ENCODE data around the gene P3H2.

Gene P3H2

GRCh38 chr3:189944285-189945145 is 176.2 kb downstream of the P3H2 start:
- no peak for DNase-seq (ENCODE audit: low read depth)

DNA sequence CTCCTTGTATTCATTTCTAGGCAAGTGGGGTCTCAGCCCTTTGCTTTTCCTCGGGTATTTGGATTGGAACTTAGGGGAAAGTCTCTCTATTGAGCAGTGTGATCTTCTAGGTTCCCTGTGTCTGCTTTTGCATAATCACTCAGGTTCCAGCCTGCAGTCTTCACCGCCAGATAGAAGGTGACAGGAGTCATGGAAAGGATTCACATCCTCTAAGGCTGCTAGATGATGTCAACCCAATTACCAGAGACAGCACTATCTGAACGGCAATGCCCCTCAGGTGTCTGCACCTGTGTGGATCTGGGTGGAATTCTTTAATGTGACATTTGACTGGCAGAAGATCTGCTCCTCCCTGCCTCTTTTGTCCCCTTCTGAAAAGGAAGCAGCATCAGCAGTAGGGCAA is 177.7 kb downstream of the P3H2 start:
- DNase-seq (ENCODE audit: low read depth) = no peak

GRCh38 chr3:189941679-189942078 is 179.0 kb downstream of the P3H2 start:
- peak; percentile 21 for DNase-seq (ENCODE audit: low read depth)

DNA sequence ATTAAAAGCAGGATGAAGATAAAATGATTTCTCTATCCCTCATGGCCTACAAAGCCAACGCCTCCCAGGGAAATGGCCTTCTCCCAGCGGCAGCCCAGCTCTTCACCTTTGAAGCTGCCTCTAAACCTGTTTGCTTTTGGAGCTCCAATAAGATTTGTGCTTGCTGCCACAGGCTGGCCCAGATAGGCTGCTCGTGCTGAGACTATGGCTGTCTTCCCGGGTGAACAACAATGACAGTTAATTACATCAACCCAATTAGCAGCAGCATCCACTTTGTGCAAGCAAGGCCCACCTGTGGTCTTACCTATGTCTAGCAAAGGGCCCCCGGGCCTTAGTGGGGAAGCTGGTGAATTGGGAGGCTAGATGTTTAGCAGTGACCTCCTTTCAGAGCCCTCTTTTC is 179.6 kb downstream of the P3H2 start:
- DNase-seq (ENCODE audit: low read depth) = no peak

- peak; percentile 71 for DNase-seq (ENCODE audit: low read depth)
These were observed 183.2 kb downstream of the P3H2 start for GRCh38 chr3:189937302-189938127.

DNA sequence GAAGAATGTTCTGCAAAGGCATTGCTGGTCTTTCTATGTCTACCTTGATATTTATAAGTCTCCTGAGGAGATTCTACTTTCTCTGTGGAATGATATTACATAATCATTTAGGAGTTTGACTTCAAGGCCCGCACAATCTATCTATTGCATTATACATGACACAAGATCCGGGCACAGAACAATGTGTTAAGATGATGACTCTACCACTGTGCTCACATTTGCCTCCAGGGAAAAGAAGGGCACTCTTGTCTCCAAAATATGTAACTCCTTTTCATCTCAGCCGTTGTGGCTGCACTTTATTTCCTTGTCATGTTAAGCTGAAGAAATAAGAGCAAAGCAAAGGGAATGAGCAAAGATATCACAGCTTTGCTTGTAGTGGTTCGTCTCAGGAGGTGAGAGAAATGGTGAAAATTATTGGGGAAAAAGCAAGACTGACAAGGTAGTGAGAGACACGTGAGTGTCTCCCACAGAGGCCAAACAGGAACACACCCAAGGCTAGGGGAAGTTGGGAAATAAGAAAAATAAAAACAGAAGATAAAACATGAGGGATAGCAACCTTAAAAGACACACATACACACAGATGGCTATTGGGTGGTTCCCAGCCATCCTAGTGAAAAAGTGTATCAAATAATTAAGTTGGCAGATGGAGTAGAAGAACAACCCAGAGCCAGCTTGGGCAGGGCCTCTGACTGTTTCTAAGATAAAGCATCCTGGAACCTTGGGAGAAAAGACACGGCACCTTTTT is 184.3 kb downstream of the P3H2 start:
- no peak for DNase-seq (ENCODE audit: low read depth)

DNA sequence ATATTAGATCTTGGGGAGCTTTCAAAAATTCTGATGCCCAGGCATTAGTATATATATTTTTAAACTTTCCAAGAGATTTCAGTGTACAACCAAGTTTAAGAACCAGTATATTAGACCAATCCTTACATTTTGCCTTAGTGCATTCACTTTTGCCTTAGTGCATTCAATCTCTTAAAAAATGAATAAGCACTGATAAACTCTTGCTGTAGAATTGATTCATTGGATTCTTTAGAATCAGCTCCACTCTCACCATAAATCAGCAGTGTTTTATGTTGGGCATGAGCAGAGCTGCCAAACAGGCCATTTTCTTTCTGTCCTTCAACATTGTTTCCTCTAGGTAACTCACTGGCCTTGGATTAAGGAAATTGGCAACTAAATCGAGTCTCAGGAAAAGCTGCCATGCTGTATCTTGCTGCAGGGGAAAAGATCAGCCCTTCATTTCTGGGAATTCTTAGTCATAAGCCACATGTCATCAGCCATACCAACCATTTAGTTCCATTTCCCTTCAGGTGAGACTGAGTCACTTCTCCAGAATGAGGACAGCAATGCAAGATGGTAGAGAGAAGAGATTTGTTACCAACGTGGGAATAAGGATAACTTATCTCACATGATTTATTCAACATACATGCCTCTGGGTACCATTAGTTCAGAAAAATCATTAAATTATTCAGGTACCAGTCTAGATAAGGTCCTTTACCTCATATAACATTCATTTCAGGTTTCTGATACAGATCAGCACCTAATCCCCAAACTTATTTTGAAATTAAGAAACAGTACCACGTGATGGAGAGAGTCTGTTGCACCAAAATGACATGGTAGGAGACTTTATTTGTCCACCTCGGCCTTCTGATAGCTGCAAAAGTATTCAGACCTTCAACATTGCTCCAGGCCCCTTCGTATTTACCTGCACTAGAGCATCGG is 192.5 kb downstream of the P3H2 start:
- no peak for DNase-seq (ENCODE audit: low read depth)

- no peak for DNase-seq (ENCODE audit: low read depth)
These were observed 198.9 kb downstream of the P3H2 start for GRCh38 chr3:189921770-189922169.

DNA sequence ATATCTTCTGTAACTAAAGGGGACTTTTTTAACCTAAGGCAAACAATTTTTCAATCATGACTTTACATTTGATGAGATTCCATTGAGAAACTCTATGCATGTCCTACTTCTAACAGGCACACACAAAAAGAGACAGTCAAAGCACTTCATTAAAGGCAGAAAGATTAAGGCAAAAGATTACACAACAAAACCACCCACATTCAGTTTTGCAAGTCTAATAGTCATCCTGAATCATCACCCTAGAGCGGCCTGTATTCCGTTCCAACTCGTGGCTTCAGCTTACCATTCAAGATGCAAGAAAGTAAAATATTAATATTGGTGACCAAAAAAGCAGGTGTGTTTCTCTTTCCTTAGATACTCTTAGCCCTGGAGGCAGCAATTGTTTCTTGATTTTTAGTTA is 205.9 kb downstream of the P3H2 start:
- peak; percentile 94 for DNase-seq (ENCODE audit: low read depth)

DNA sequence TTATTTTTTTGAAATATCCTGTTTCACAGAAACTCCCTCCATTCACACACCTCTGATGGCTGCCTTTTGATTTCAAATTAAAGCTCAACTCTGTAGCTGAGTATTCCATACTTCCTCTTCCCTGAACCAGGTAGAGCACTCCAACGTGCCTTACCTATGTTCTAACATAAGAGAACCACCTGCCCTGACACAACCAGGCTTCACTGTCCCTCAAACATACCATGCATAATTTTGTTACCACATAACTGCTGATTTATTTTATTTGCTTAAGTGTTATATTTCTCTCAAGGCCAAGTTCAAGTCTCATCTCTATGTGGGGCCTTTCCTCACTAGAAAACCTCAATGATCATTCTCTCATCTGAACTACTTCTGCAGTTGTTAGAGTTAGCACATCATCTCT is 209.7 kb downstream of the P3H2 start:
- DNase-seq (ENCODE audit: low read depth) = peak; percentile 10

DNA sequence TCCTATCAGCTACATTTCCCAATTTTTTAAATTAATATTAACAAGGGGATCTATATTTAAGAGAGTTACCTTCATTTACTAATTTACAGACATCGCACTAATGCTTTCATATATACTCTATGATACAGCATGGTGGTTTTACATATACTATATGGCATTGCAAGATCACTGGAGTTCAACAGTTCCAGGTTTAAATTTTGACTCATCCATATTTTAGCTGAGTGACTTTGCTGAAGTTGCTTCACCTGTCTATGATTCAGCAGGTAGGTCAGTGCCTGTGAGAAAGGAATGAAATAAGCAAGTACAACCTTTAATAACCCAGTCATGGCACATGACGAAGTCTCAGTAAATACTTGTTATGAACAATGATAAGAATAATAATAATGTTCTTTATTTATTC is 211.1 kb downstream of the P3H2 start:
- DNase-seq (ENCODE audit: low read depth) = no peak

DNA sequence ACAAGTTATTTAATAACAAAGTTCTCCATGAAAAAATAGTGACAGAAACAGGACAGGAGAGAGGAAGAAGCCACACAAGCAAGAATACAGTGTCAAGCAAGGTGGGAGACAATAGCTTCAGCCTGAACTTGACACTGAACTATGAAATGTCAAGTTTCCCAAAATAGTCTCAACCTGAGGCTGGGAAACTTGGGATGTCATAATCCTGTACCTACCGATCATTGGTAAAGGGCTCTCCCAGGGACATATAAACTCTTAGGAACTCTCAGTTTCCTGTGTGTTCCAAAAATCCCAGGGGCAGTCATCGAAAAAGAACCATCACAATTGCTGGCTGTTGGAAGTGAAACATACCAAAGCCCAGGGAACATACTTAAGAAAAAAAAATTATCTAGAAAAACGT is 211.6 kb downstream of the P3H2 start:
- DNase-seq (ENCODE audit: low read depth) = no peak

GRCh38 chr3:189908646-189909045 is 212.1 kb downstream of the P3H2 start:
- peak; percentile 19 for DNase-seq (ENCODE audit: low read depth)

DNA sequence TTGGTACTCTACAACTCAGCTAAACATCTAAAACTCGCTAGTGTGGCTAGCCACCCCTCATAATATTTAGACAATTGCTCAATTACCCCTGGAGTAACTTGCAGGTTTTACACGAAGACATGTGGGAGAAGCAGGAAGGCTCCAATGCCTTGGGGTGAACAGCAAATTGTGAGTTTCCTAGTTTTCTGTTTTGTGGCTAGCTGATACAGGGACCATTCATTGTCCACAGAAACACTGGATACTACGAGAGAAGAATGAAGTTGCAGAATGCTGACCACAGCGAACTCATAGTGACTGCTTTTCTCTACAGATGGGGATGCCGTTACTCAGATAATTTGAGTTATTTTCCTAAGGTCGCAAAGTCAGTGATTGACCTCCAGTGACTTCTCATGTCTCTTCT is 212.9 kb downstream of the P3H2 start:
- no peak for DNase-seq (ENCODE audit: low read depth)
